Measurements from ENCODE around the gene CHD2.

Gene CHD2

GRCh38 chr15:92942706-92943105 is 42.6 kb downstream of the CHD2 start:
- Histone ChIP-seq H2AFZ (ENCODE audit: low read depth, low read length) (no peak overlapping the region), H2BK5ac (ENCODE audit: low read depth, low read length, poor library complexity, severe bottlenecking) (no peak overlapping the region), H3K4me1 (ENCODE audit: control insufficient read depth, insufficient read depth, low read depth, low read length) (peaks cover 3% of the 10 kb centered on the region), H3K9ac (ENCODE audit: low read length) (no peak overlapping the region), H4K8ac (ENCODE audit: low read length) (no peak overlapping the region), H2AK5ac (ENCODE audit: low read length, severe bottlenecking) (no peak overlapping the region), H4K91ac (ENCODE audit: low read length) (no peak overlapping the region), H3K4ac (ENCODE audit: low read depth in 1 of 2, low read length in 2 of 2) (no peak overlapping the region), H2BK15ac (ENCODE audit: low read depth, poor library complexity, severe bottlenecking) (no peak overlapping the region), H3K27ac (ENCODE audit: low read length, poor library complexity, severe bottlenecking) (no peak overlapping the region), H3K9me3 (ENCODE audit: control insufficient read depth, low read length) (peaks cover 19% of the 10 kb centered on the region), H3K79me1 (replicated peaks; ENCODE audit: low read length, poor library complexity, severe bottlenecking) (peaks cover 4% of the 10 kb centered on the region), H3K14ac (ENCODE audit: low read length in 2 of 2) (no peak overlapping the region), H3K4me2 (ENCODE audit: low read length, poor library complexity, severe bottlenecking) (no peak overlapping the region), H3K4me3 (ENCODE audit: insufficient read depth in 1 of 2, low read depth in 1 of 2, low read length in 2 of 2) (no peak overlapping the region), H3K27me3 (ENCODE audit: control insufficient read depth in 1 of 2, insufficient read depth in 1 of 2, low read length in 2 of 2) (no peaks in the 10 kb centered on the region), H3K23ac (ENCODE audit: low read length in 2 of 2) (no peak overlapping the region), H2BK12ac (ENCODE audit: low read length in 2 of 2) (no peak overlapping the region), H3K18ac (ENCODE audit: low read depth in 1 of 2, low read length in 2 of 2) (no peak overlapping the region), H3K36me3 (ENCODE audit: control insufficient read depth in 1 of 2, insufficient read depth in 2 of 2, low read depth in 1 of 2, low read length in 2 of 2) (peaks cover 29 to 96% of the 10 kb centered on the region in 2 experiments), H2BK120ac (ENCODE audit: low read depth, low read length) (no peak overlapping the region)
- no peak for DNase-seq
- 99% methylated on average over 3 of the region's 3 CpGs for WGBS

DNA sequence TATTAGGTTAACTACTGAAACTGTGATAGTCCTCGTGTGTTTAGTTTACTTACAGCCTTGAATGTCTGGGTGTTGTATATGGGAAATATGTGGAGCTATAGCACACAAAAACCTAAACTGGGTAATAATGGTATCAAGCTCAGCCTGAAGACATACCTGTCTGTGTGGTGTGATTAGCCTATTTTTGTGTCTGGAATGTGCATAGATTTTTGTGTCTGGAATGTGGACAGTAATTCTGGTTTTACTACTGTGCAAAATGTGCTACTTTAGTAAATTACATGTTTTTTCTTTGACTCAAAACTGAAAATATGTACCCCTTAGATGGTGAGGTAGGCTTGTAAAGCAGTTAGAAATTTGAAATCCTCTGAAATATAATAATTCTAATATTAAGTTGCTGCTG is 43.5 kb downstream of the CHD2 start:
- Histone ChIP-seq H4K91ac (ENCODE audit: low read length) (no peak overlapping the region), H3K4me2 (ENCODE audit: low read length, poor library complexity, severe bottlenecking) (no peak overlapping the region), H3K9me3 (ENCODE audit: control insufficient read depth, low read length) (peaks cover 27% of the 10 kb centered on the region), H3K9ac (ENCODE audit: low read length) (no peak overlapping the region), H3K4me3 (ENCODE audit: insufficient read depth in 1 of 2, low read depth in 1 of 2, low read length in 2 of 2) (no peak overlapping the region), H3K18ac (ENCODE audit: low read depth in 1 of 2, low read length in 2 of 2) (no peak overlapping the region), H2AK5ac (ENCODE audit: low read length, severe bottlenecking) (no peak overlapping the region), H3K27me3 (ENCODE audit: control insufficient read depth in 1 of 2, insufficient read depth in 1 of 2, low read length in 2 of 2) (no peaks in the 10 kb centered on the region), H3K4ac (ENCODE audit: low read depth in 1 of 2, low read length in 2 of 2) (no peak overlapping the region), H3K79me1 (replicated peaks; ENCODE audit: low read length, poor library complexity, severe bottlenecking) (peaks cover 4% of the 10 kb centered on the region), H3K27ac (ENCODE audit: low read length, poor library complexity, severe bottlenecking) (peak overlapping the region; percentile 43), H3K14ac (ENCODE audit: low read length in 2 of 2) (no peak overlapping the region), H3K36me3 (ENCODE audit: control insufficient read depth in 1 of 2, insufficient read depth in 2 of 2, low read depth in 1 of 2, low read length in 2 of 2) (peaks cover 32 to 96% of the 10 kb centered on the region in 2 experiments), H3K4me1 (ENCODE audit: control insufficient read depth, insufficient read depth, low read depth, low read length) (peaks cover 3% of the 10 kb centered on the region), H2BK120ac (ENCODE audit: low read depth, low read length) (no peak overlapping the region), H3K23ac (ENCODE audit: low read length in 2 of 2) (no peak overlapping the region), H2AFZ (ENCODE audit: low read depth, low read length) (no peak overlapping the region), H2BK5ac (ENCODE audit: low read depth, low read length, poor library complexity, severe bottlenecking) (no peak overlapping the region), H4K8ac (ENCODE audit: low read length) (no peak overlapping the region), H2BK15ac (ENCODE audit: low read depth, poor library complexity, severe bottlenecking) (no peak overlapping the region), H2BK12ac (ENCODE audit: low read length in 2 of 2) (no peak overlapping the region)
- DNase-seq: no peak
- 97% methylated on average over 1 of the region's 1 CpG for WGBS

DNA sequence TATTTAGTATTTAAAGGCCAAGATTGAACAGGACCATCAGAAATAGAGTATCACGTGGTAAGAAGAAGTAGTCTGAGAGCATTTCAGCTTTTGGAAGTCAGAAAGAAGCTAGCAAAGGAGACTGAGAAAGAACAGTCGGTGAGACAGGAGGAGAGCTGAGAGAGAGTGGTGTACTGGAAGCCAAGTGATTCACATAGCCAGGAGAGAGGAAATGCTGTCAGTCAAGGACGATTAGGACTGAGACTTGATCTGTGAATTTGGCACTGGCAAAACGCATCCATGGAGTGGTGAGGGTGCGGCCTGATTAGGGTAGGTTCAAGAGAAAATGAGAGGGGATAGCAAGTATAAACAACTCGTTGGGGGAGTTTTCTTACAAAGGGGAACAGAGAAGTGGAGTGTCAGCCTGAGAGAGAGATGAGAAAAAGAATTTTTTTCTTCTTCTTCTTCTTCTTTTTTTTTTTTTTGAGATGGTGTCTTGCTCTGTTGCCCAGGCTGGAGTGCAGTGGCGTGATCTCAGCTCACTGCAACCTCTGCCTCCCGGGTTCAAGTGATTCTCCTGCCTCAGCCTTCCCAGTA is 44.9 kb downstream of the CHD2 start:
- H3K36me3 ChIP-seq (ENCODE audit: control insufficient read depth in 1 of 2, insufficient read depth in 2 of 2, low read depth in 1 of 2, low read length in 2 of 2): peaks cover 34 to 96% of the 10 kb centered on the region in 2 experiments
- no peak overlapping the region for H3K23ac ChIP-seq (ENCODE audit: low read length in 2 of 2)
- H3K9me3 ChIP-seq (ENCODE audit: control insufficient read depth, low read length): peaks cover 42% of the 10 kb centered on the region
- H2AFZ ChIP-seq (ENCODE audit: low read depth, low read length): no peak overlapping the region
- H3K4me3 ChIP-seq (ENCODE audit: insufficient read depth in 1 of 2, low read depth in 1 of 2, low read length in 2 of 2): no peak overlapping the region
- no peak for DNase-seq
- H4K8ac ChIP-seq (ENCODE audit: low read length): no peak overlapping the region
- H2BK15ac ChIP-seq (ENCODE audit: low read depth, poor library complexity, severe bottlenecking): no peak overlapping the region
- no peak overlapping the region for H3K18ac ChIP-seq (ENCODE audit: low read depth in 1 of 2, low read length in 2 of 2)
- no peaks in the 10 kb centered on the region for H3K27me3 ChIP-seq (ENCODE audit: control insufficient read depth in 1 of 2, insufficient read depth in 1 of 2, low read length in 2 of 2)
- no peak overlapping the region for H3K4ac ChIP-seq (ENCODE audit: low read depth in 1 of 2, low read length in 2 of 2)
- H3K4me1 ChIP-seq (ENCODE audit: control insufficient read depth, insufficient read depth, low read depth, low read length): peaks cover 2% of the 10 kb centered on the region
- no peak overlapping the region for H3K27ac ChIP-seq (ENCODE audit: low read length, poor library complexity, severe bottlenecking)
- H2BK5ac ChIP-seq (ENCODE audit: low read depth, low read length, poor library complexity, severe bottlenecking): no peak overlapping the region
- H2BK120ac ChIP-seq (ENCODE audit: low read depth, low read length): no peak overlapping the region
- no peak overlapping the region for H3K9ac ChIP-seq (ENCODE audit: low read length)
- no peak overlapping the region for H3K14ac ChIP-seq (ENCODE audit: low read length in 2 of 2)
- H2BK12ac ChIP-seq (ENCODE audit: low read length in 2 of 2): no peak overlapping the region
- H3K4me2 ChIP-seq (ENCODE audit: low read length, poor library complexity, severe bottlenecking): no peak overlapping the region
- H2AK5ac ChIP-seq (ENCODE audit: low read length, severe bottlenecking): no peak overlapping the region
- WGBS: 96% methylated on average over 6 of the region's 8 CpGs
- peaks cover 4% of the 10 kb centered on the region for H3K79me1 ChIP-seq (replicated peaks; ENCODE audit: low read length, poor library complexity, severe bottlenecking)
- no peak overlapping the region for H4K91ac ChIP-seq (ENCODE audit: low read length)

DNA sequence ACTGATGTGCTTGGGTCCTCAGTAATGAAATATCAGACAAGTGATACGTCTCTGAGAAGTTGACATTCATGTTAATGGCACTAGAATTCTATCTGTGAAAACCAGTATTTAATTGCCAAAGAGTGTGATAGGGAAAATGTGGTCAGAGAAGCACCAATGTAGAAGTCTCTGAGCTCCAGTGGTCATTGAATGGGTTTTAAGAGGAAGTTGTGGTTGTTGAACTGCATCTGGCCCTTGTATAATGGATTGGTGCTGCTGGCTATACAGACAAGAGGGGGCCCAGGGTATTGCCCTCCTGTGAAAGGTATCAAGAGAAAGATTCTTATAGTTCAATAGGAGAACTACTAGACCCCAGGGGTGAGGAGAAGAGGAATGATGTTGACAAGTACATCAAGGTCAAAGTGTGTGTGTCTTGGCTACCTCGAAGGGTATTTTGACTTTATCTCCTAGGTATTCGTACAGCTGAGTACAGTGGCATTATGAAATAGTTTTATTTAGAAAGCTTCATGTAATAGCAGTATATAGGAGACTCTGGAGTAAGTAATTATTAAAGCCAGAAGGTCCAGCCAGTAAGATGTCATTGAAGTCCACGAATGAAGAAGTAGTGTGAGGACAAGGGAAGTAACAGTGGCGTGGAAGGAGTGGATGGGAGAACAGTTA is 47.1 kb downstream of the CHD2 start:
- H3K14ac ChIP-seq (ENCODE audit: low read length in 2 of 2): no peak overlapping the region
- no peak overlapping the region for H3K18ac ChIP-seq (ENCODE audit: low read depth in 1 of 2, low read length in 2 of 2)
- H3K4me3 ChIP-seq (ENCODE audit: insufficient read depth in 1 of 2, low read depth in 1 of 2, low read length in 2 of 2): no peak overlapping the region
- H3K27me3 ChIP-seq (ENCODE audit: control insufficient read depth in 1 of 2, insufficient read depth in 1 of 2, low read length in 2 of 2): no peaks in the 10 kb centered on the region
- no peaks in the 10 kb centered on the region for H3K4me1 ChIP-seq (ENCODE audit: control insufficient read depth, insufficient read depth, low read depth, low read length)
- H3K9me3 ChIP-seq (ENCODE audit: control insufficient read depth, low read length): peaks cover 47% of the 10 kb centered on the region
- no peak for DNase-seq
- H2BK12ac ChIP-seq (ENCODE audit: low read length in 2 of 2): no peak overlapping the region
- no peak overlapping the region for H2AK5ac ChIP-seq (ENCODE audit: low read length, severe bottlenecking)
- H3K27ac ChIP-seq (ENCODE audit: low read length, poor library complexity, severe bottlenecking): no peak overlapping the region
- no peak overlapping the region for H4K8ac ChIP-seq (ENCODE audit: low read length)
- no peak overlapping the region for H2BK120ac ChIP-seq (ENCODE audit: low read depth, low read length)
- H4K91ac ChIP-seq (ENCODE audit: low read length): no peak overlapping the region
- H3K23ac ChIP-seq (ENCODE audit: low read length in 2 of 2): no peak overlapping the region
- H2AFZ ChIP-seq (ENCODE audit: low read depth, low read length): no peak overlapping the region
- over 99% methylated on average over 5 of the region's 5 CpGs for WGBS
- no peak overlapping the region for H3K9ac ChIP-seq (ENCODE audit: low read length)
- no peak overlapping the region for H2BK15ac ChIP-seq (ENCODE audit: low read depth, poor library complexity, severe bottlenecking)
- no peak overlapping the region for H3K4me2 ChIP-seq (ENCODE audit: low read length, poor library complexity, severe bottlenecking)
- peaks cover 35 to 100% of the 10 kb centered on the region in 2 experiments for H3K36me3 ChIP-seq (ENCODE audit: control insufficient read depth in 1 of 2, insufficient read depth in 2 of 2, low read depth in 1 of 2, low read length in 2 of 2)
- no peak overlapping the region for H3K4ac ChIP-seq (ENCODE audit: low read depth in 1 of 2, low read length in 2 of 2)
- H2BK5ac ChIP-seq (ENCODE audit: low read depth, low read length, poor library complexity, severe bottlenecking): no peak overlapping the region
- H3K79me1 ChIP-seq (replicated peaks; ENCODE audit: low read length, poor library complexity, severe bottlenecking): peaks cover 4% of the 10 kb centered on the region

Data from mesenchymal stem cell (in vitro differentiated cells and primary cell).